Endometrial microvascular endothelial cells (primary cell): ENCODE measurements around the gene KCTD17. TPM values are rescaled to one million over a fixed set of nuclear protein-coding genes. Genes with fewer than 3 reads are reported as not detected.

Experiments
- in situ Hi-C: cut with HindIII; loops from 2 replicates; pipeline ENCODE4 v1.10.0; 2017; ENCODE audit warnings: low sequenced_read_pairs, low pct_unique_long_range_greater_than_20kb; ENCODE audit errors: inconsistent ontology term
- total RNA-seq: library from RNA; depleted of rRNA; stranded (reverse); fragments of >200 nt; gene quantifications from one replicate; pipeline ENCODE4 v1.2.3, GENCODE V29; 2015; ENCODE audit errors: inconsistent ontology term

Gene KCTD17
- total RNA-seq, 1 donor from 2014 or later, result 50.5 TPM

DNA sequence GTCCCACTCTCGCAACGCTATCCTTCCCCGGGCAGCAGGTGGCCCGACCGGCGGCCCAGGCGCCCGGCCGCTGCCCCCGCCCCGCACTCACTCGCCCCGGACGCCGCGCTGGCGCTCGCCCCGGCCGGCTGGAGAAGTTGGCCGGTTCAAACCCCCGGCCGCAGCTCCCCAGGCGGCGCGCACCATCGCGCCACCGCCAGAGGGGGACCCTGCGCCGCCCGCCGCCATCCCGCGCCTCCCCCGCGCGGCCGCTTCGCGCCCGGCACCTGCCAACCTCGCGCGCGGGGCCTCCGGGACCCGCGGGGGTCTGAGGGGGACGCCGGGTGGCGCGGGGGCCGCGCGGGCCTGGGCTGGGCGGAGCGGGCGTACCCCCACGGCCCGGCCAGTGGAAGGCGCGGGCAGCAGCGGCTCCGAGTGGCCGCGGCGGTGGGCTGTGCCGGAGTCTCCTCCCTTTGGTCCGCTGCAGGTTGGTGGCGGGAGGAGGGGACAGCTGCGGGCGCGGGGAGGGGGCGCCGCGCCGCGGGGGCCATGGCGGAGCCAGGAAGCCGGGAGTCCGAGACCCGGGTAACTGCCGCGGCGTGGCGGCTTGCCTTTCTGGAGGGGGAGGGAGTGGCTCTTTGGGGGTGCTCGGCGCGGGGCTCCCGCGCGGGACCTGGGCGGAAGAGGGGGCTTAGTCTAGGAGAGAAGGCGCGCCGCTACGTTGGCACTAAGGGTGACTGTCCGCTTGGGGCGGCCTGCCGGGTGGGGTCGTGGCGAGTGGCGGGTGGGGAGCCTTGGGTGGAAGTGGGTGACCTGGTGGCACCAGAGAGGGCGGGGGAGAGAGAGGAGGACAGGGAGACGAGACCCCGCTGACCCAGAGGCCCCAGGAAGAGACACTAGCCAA is 32.0 kb upstream of the KCTD17 start, which contains the start of the genes MPST and TST:
MPST (plus strand) TSS at position 434 of the 883 bp plus-strand sequence; CDS start at position 529, 95 bp downstream.
TST (minus strand) TSS at position 139 of the 883 bp plus-strand sequence. CDS start 715 bp downstream, outside the sequence.
- in situ Hi-C loops, result no loop called here

DNA sequence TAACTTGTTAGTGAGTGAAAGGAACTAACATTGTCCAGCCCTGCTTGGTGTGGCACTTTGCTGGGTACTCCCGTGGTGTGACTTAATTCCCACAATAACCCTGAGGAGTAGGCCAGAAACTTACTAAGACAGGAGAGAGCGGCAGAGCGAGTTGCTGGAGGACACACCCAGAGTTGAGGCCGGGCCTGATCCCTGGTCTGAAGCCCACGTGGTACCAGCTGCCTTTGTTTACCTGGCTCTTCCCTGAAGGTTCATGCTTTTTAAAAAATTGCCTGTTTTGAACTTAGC is 31.4 kb upstream of the KCTD17 start:
- in situ Hi-C loops, result no loop called here

DNA sequence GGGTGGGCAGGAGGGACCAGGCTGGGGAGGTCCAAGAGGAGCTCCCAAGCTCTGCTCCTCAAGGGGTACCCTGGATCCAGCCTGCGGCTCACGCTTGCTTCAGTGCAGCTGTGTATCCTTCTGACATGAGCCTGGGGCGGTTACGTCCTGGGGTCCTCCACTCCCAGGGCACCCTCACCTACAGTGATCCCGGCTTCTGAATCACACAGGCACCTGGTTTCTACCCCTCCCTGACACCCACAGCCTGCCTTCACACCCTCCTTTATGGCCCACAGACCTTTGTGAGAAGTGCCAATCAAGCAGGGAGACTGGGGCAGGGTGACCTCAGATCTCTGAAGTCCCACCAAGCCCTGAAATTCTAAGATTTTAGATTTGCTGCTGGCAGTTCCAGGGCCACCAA is 30.5 kb upstream of the KCTD17 start:
- in situ Hi-C loops, result no loop called here

DNA sequence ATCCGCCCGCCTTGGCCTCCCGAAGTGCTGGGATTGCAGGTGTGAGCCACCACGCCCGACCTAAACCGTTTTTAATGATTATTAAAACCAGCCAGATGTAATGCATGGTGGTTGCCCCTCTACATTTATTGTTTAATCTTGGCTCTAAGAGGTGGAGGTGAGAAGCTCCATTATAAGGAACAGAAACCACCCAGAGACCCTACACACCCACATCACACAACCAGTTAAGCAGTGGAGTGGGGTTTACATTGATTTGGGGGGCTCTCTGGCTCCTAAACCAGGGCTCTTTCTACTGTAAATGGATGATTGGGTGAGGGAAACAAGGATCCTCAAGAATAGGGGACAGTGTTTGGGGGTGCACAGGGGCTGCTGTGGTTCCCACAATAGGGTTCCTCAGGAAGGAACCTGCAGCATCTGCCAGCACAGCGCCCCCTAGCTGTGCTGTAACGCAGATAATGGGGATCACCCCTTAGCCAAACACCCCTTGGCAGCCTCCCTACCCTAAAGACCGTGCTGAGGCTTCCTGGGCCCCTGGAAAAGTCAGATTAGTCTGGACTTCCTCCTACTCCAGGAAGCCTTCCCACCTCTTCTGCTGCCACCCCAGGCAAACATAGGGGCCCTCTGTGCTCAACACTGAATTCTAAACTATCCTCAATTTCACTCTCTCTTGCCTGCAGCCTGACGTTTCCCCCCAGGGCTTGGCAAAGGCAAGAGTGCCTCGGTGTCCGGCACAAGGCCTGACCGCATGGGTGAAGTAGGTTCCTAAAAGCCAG is 29.6 kb upstream of the KCTD17 start:
- in situ Hi-C loops, result no loop called here

DNA sequence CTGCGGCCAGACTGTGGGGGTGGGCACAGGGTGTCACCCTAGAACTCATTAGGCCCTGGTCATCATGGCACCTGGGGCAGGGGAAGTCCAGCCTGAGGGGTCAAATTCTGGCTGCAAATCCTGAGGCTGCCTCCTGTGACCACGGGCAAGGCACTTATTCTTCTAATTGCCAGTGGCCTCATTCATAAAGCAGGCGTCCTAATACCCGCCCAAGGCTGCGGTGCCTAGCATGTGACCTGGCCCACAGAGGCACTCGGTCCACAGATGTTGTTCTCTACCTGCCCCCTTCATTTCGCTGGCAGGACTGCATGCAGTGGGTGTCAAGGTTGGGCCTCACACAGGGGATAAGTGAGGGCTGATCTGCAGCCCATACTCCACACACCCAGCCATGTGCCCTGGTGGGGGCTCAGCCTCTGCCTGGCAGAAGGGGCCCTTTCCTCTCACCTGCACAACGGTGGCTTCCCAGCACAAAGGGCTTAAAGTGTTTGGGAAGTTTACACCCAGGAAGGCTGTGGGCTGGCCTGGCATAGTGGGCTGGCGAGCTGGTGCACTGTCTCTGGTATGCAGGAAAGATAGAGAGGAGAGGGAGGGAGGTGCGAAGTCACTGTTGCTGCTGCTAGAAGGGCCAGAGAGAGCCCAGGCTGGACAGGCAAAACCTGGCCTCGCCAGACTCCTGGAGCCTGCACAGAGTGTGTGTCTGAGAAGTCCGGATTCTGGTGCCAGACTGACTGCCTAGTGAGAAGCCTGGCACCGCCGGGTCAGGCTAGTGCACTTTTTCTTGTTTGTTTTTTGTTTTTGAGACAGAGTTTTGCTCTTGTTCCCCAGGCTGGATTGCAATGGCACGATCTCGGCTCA is 28.8 kb upstream of the KCTD17 start:
- in situ Hi-C loops, result no loop called here

DNA sequence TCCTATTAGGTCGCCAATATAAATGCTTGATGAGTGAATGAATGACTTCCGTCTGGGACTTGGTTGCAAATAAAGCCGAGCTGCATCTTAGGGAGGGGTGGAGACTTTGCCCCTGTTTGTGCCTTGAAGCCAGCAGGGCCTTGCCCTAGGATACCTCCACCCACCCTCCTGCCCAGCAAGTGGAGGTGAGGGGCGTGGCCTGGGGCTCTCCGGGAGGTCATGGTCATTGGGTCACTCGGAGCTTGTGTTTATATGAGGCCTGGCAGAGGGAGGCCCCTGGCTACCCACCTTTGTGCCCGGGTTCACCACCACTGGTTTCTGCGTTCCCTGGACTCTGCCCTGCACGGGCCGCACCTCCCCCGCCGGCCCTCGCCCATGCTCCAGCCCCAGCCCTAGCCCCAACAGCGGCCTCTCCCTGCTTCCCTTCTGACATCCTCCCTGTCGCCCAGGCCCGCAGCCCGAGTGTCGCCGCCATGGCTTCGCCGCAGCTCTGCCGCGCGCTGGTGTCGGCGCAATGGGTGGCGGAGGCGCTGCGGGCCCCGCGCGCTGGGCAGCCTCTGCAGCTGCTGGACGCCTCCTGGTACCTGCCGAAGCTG is 27.7 kb upstream of the KCTD17 start:
- in situ Hi-C loops, result no loop called here

DNA sequence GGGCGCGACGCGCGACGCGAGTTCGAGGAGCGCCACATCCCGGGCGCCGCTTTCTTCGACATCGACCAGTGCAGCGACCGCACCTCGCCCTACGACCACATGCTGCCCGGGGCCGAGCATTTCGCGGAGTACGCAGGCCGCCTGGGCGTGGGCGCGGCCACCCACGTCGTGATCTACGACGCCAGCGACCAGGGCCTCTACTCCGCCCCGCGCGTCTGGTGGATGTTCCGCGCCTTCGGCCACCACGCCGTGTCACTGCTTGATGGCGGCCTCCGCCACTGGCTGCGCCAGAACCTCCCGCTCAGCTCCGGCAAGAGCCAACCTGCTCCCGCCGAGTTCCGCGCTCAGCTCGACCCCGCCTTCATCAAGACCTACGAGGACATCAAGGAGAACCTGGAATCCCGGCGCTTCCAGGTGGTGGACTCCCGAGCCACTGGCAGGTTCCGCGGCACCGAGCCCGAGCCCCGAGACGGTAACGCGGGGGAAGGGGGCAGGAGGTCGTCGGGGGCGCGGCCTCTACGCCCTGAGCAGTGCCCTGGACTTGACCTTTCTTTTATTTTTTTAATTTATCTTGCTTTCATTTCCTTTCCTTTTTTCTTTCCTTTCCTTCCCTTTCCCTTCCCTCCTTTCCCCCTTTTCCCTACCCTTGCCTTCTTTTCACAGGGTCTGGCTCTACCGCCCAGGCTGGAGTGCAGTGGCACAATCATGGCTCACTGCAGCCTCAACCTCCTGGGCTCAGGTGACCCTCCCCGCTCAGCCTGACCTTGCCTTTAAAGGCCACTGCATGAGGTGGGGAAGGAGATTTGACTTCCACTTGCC is 27.0 kb upstream of the KCTD17 start:
- in situ Hi-C loops, result no loop called here

DNA sequence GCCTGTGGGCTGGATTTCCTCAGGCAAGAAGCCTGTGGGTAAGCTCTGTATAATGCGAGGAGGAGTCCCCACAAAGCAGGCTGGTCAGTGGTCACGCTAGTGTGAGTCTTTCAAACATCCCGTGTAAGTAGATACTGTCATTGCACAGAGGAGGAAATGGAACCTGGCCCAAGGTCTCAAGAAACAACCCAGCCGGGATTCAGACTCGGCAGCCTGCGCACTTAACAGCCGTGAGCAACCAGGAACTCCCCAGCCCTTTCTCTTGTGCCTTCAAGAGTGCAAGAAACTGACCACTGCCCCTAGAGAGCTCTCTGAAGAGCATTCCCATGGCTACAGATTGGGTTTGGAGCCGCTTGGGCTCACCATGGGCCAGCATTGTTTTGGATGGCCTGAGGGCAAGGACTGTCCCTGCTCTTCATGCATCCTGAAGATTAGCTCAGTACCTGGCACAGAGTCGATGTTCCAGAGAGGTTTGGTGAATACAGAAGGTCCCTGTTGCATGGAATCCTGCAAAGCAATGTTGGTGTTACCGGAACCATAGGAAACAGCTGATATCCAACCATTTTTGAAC is 26.0 kb upstream of the KCTD17 start:
- in situ Hi-C loops, result no loop called here

DNA sequence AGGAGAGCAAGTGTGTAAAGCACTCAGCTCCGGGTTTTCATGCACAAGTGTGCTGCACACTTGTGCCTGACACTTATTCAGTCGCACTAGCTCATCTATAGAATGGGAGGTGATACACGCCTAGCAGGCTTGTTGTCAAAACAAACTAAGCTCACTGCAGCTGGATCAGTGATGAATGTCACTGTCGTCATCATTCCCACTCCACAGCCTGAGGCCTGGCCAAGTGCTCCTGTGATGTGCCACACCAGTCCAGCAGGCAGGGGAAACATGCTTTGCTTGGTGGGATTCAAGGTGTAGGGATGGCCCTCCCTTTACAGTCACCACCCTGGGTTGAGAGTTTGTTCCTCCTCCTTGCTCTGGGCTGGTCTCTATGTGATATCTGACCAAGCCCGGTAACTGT is 25.2 kb upstream of the KCTD17 start:
- in situ Hi-C loops, result no loop called here

DNA sequence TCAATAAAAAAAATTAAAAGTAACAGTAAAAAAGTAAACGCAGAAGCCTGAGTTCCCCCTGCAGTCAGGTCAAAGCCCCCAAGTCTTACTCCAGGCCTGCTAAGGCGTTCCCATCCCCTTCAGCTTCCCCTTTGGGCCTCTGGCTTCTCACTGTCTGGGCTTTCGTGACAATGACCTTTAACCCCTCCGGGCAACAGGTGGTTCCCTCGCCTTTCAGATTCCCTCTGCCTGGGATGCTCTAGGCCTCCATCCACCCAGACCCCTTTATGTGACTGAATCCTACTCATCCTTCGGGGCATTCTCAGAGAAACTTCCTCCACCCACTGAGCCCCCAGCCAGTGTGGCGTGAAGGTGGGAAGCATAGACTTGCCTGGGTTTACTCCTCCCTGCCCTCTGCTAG is 24.0 kb upstream of the KCTD17 start:
- in situ Hi-C loops, result no loop called here

DNA sequence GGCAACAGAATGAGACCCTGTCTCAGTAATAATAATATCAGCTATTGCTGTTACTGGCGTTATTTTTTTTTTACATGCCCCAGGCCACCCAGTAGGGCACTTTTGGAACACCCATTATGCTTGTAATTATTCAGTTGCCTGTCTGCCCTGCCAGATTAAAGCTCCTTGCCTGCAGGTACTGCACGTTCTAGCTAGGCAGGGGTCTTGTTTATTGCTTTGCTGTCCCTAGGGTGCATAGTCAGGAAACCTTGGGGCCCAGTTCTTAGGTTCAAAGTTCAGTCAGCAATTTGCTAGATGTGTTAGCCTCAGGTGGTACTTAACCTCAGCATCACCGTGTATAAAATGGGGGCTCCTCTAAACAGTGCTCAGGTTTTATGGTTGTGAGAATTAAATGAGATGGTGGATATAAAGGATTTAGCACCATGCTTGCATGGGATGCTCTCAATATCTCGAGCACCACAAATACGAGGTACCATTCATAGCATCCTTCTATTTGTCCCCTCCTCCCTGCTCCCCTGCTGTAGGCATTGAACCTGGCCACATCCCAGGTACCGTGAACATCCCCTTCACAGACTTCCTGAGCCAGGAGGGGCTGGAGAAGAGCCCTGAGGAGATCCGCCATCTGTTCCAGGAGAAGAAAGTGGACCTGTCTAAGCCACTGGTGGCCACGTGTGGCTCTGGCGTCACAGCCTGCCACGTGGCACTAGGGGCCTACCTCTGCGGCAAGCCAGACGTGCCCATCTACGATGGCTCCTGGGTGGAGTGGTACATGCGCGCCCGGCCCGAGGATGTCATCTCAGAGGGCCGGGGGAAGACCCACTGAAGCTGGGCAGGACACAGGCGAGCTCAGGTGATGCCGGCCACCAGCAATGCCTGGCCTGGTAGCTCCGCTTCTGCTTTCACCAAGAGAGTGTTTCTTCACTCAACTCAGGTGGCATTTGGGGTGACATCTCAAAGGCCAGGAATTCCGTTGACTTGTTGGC is 22.6 kb upstream of the KCTD17 start:
- in situ Hi-C loops, result no loop called here

DNA sequence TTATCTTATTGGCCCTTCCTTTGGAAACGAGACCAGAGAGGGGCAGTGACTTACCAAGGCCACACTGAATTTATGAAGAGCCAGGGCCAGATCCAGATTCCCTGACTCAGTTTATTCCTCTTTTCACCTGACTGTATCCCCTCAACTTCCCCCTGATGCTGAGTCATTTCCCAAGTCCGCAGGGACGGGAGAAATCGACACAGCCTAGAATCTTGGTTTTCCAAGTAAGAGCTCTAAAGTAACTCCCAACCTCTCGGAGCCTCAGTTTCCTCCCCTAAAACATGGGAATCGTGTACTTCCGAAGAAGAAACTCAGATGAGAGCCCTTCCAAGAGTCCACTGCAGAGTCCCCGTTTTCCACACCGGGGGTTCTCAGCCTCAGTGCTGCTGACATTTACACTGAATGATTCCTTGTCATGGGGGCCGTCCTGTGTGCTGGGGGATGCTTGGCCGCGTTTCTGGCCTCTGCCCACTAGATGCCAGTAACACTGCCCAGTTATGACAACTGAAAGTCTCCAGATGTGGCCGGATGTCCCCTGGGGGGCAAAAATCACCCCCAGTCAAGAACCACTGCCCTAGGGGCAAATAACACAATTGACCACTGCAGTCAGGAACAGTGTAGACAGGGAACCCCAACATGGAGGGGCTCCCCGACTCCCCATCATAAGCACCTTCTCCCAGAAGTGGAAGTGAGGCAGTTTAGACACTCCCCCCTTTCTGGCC is 20.8 kb upstream of the KCTD17 start:
- in situ Hi-C loops, result loop anchor here (10.0 kb wide), 1 partner anchor 256 kb away; the partner anchor contains the start of gene IFT27

DNA sequence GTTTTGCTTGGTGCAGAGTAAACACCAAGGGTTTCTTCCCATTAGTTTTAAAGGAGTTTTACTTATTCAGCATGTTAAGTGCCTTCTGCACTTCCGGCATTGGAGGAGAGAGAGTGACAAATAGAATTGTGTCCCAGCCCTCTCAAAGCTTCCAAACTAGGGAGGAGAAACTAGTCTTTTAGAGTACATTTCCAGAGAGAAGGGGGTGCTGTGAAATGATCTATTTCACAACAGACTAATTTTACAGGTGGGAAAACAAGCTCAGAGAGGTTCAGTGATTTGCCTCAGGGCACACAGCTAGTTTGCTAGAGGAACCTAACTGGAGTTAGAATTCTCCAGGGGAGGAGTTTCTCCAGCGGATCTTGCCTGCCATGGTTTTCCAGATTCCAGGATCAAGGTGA is 19.4 kb upstream of the KCTD17 start:
- in situ Hi-C loops, result loop anchor here (10.0 kb wide), 1 partner anchor 257 kb away; the partner anchor contains the start of gene IFT27

DNA sequence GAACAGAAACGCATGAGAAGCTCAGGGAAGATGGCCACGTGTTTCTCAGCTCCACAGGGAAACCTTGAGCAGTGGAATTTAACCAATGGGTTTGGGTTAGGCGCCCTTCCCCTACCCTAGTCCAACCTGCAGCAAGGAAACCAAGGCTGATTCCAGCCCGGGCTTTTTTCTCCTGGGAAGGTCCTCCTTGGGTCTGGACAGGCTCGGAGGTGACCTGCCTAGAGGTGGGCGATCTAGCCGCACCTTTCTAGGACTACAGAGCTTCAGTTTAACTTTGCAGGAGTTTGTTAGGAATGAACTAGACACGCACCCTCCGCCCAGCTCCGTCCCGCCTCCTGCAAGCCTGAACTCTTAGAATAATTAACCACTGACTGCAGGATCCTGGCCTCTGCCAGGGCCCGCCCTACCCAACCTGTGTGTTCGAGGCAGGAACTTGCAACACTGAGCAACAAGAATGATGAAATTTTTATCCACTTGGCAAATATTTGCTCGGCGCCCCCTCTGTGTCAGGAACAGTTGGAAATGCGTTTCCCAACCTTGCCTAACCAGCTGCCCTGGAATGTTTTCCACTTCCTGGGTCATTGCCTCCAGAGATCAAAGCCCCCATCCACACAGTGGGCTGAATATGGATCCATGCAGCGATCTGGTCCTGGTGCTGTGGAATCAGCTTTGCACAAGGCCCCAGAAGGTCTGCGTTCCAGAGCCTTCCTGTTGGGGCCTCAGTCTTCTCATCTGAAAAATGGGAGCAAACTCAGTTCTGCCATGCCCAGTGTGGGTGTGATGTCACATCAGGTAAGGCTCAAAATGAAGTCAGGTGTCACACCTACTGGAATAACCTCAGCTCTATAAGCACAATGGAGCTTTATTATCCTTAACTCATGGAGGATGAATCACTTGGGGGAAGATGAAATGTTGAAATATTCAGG is 18.7 kb upstream of the KCTD17 start:
- in situ Hi-C loops, result loop anchor here (10.0 kb wide), 1 partner anchor 258 kb away; the partner anchor contains the start of gene IFT27
